PC-9 (cell line): Measurements from ENCODE around the gene ANKS1B.

Source experiments
- EZH2 ChIP-seq: fragments of 200-600 bp; sonication (generic); IDR thresholded peaks from 2 replicates; pipeline ENCODE4 v1.8.0; 2017; ENCODE audit warnings: antibody characterized with exemption, low read depth
- TF ChIP-seq, protein P1 (sequence below): fragments of 200-600 bp; sonication (generic); conservative IDR thresholded peaks from 2 replicates; pipeline ENCODE4 v1.6.1; 2017; ENCODE audit warnings: mixed run types, antibody characterized with exemption, mild to moderate bottlenecking, moderate library complexity

DNA sequence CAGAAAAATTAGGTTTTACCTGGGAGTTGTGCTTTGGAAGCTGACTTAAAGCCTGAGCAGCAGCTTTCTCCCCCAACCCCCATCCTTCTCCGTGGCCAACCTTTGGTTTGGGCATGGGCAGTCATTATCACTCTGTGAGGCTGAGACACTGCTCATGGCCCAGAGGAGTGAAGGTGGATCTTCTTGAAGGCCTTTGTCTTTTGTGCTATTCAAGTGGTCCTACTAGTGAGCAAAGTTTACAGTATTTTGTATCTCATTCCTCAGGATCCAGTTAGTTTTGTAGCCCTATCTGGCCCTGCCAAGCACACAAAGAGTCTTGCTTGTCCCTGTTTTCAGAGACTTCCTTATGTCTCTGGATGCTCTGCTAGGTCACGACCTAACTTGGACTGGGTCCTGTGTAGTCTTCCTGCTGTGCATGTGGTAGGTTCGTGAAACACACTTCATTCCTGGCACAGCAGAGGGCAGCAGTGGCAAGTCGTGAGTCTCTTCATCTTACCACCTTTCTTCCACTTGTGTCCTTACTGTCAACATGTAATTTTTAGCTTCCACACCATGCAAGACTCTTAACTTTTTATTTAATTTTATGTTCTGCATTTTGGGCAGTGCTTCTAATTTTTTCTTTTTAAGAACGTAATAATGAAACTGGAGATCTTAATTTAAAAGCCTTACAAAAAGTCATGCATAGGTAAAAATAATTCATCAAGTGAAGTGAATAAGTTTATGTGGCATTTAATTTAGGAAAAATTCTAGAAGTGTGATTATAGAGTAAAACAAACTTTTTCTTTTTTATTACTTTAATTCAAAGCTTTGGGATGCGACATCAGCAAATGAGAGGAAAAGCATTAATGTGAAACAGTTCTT is 1285.9 kb downstream of the ANKS1B start:
- no peak for TF ChIP-seq EZH2
- TF ChIP-seq, protein P1, sequence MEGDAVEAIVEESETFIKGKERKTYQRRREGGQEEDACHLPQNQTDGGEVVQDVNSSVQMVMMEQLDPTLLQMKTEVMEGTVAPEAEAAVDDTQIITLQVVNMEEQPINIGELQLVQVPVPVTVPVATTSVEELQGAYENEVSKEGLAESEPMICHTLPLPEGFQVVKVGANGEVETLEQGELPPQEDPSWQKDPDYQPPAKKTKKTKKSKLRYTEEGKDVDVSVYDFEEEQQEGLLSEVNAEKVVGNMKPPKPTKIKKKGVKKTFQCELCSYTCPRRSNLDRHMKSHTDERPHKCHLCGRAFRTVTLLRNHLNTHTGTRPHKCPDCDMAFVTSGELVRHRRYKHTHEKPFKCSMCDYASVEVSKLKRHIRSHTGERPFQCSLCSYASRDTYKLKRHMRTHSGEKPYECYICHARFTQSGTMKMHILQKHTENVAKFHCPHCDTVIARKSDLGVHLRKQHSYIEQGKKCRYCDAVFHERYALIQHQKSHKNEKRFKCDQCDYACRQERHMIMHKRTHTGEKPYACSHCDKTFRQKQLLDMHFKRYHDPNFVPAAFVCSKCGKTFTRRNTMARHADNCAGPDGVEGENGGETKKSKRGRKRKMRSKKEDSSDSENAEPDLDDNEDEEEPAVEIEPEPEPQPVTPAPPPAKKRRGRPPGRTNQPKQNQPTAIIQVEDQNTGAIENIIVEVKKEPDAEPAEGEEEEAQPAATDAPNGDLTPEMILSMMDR, result peak; percentile 72
